Transverse colon (tissue), 4 donors: ENCODE measurements around the gene DISC1.

Source experiments
- CTCF ChIP-seq, 5 experiments: fragments of 200-600 bp in 3 of 5; fragments of 450-650 bp in 2 of 5; sonication (generic) in 3 of 5; IDR thresholded peaks; 1 replicate in 2 of 5; 2 replicates in 3 of 5; pipeline ENCODE4 v1.5.1; 2016 to 2017; ENCODE audit warnings: antibody characterized with exemption in 5 of 5, inconsistent platforms in 3 of 5, mild to moderate bottlenecking in 2 of 5, moderate library complexity in 1 of 5
- POLR2A ChIP-seq: fragments of 450-650 bp; IDR thresholded peaks from one replicate; pipeline ENCODE4 v1.6.1; 2016; ENCODE audit warnings: antibody characterized with exemption, mild to moderate bottlenecking, moderate library complexity
- POLR2AphosphoS5 ChIP-seq, 3 donors: sonication (generic); formaldehyde crosslinking; IDR thresholded peaks; one replicate each; pipeline ENCODE4 v1.6.1; 2016; ENCODE audit warnings: antibody characterized with exemption in 3 of 3

- TF ChIP-seq CTCF (IDR thresholded peaks at IDR 0.05) (no peak), POLR2A (no peak), POLR2AphosphoS5 (IDR thresholded peaks at IDR 0.05) (no peak)
Measured at GRCh38 chr1:231636157-231636556, 9.6 kb downstream of the DISC1 start.
